Naive thymus-derived CD4-positive, alpha-beta T cell (primary cell): Measurements from ENCODE around the gene OR2F1. TPM values are rescaled to one million over a fixed set of nuclear protein-coding genes. Genes with fewer than 3 reads are reported as not detected.

Experiments used
- ATAC-seq: fragments of 150-1000 bp; cut with Tn5 transposase; 2 replicates; pipeline ENCODE4 v1.10.0; 2021; ENCODE audit warnings: mild to moderate bottlenecking, moderate library complexity
- CTCF ChIA-PET: fragments of 350-600 bp; sonication (Branson Sonifier 250); formaldehyde crosslinking; loops from one replicate; lab custom pipeline; 2021; ENCODE audit warnings: antibody characterized with exemption; lab: Charles Lee
- POLR2A ChIA-PET: fragments of 350-600 bp; sonication (Branson Sonifier 250); formaldehyde crosslinking; loops from one replicate; lab custom pipeline; 2021; ENCODE audit warnings: antibody characterized with exemption, inconsistent platforms; lab: Charles Lee
- DNase-seq, 9 donors: peaks; one replicate each; pipeline versions ENCODE4 v3.0.0 to v3.0.0-alpha.2; 2020 to 2022; ENCODE audit warnings: mixed read lengths in 1 of 9
- H3K27ac ChIP-seq: one replicate; pipeline ENCODE4 v1.7.0; 2013; ENCODE audit warnings: mild to moderate bottlenecking, low read depth, low read length, moderate library complexity
- H3K27me3 ChIP-seq, 2 donors: one replicate each; pipeline ENCODE4 v1.7.0; 2013; ENCODE audit warnings: low read length in 2 of 2, mild to moderate bottlenecking in 2 of 2, moderate library complexity in 2 of 2; ENCODE audit not compliant: control insufficient read depth in 2 of 2, insufficient read depth in 2 of 2
- H3K36me3 ChIP-seq, 3 experiments: 1 replicate in 2 of 3; 2 replicates in 1 of 3; pipeline ENCODE4 v1.7.0; 2013; ENCODE audit warnings: low read length in 3 of 3, mild to moderate bottlenecking in 3 of 3, moderate library complexity in 1 of 3; ENCODE audit not compliant: insufficient read depth in 3 of 3, control insufficient read depth in 2 of 3
- H3K4me1 ChIP-seq, 2 donors: one replicate each; pipeline ENCODE4 v1.7.0; 2013; ENCODE audit warnings: low read length in 2 of 2, mild to moderate bottlenecking in 2 of 2, moderate library complexity in 1 of 2; ENCODE audit not compliant: control insufficient read depth in 2 of 2, insufficient read depth in 2 of 2
- H3K4me3 ChIP-seq: 2 replicates; pipeline ENCODE4 v1.7.0; 2013; ENCODE audit warnings: mild to moderate bottlenecking, low read length
- H3K9me3 ChIP-seq, 3 experiments: 1 replicate in 2 of 3; 2 replicates in 1 of 3; pipeline ENCODE4 v1.7.0; 2013; ENCODE audit warnings: low read length in 3 of 3; ENCODE audit not compliant: control insufficient read depth in 2 of 3
- H3K27ac Mint-ChIP-seq, 9 donors: one replicate each; pipeline ENCODE4 v1.8.0; 2020 to 2022; ENCODE audit warnings: mixed read lengths in 9 of 9, mild to moderate bottlenecking in 8 of 9, moderate library complexity in 5 of 9, inconsistent platforms in 2 of 9
- H3K27me3 Mint-ChIP-seq, 5 donors: one replicate each; pipeline ENCODE4 v1.8.0; 2021 to 2022; ENCODE audit warnings: mixed read lengths in 5 of 5, mild to moderate bottlenecking in 1 of 5
- H3K36me3 Mint-ChIP-seq, 5 donors: one replicate each; pipeline ENCODE4 v1.8.0; 2020 to 2022; ENCODE audit warnings: mixed read lengths in 5 of 5, mild to moderate bottlenecking in 3 of 5, inconsistent platforms in 1 of 5
- H3K4me1 Mint-ChIP-seq, 7 donors: one replicate each; pipeline ENCODE4 v1.8.0; 2020 to 2022; ENCODE audit warnings: mixed read lengths in 7 of 7, mild to moderate bottlenecking in 3 of 7, inconsistent platforms in 1 of 7
- H3K4me3 Mint-ChIP-seq, 10 donors: one replicate each; pipeline ENCODE4 v1.8.0; 2020 to 2022; ENCODE audit warnings: mild to moderate bottlenecking in 10 of 10, mixed read lengths in 10 of 10, moderate library complexity in 6 of 10, inconsistent platforms in 2 of 10
- H3K9me3 Mint-ChIP-seq, 11 donors: one replicate each; pipeline ENCODE4 v1.8.0; 2020 to 2022; ENCODE audit warnings: mixed read lengths in 11 of 11, mild to moderate bottlenecking in 4 of 11, inconsistent platforms in 1 of 11, moderate library complexity in 1 of 11
- intact Hi-C, 2 donors: fragments of 100-400 bp; cut with micrococcal nuclease; formaldehyde crosslinking; loops; one replicate each; pipeline ENCODE4 v1.15.1; 2023
- polyA plus RNA-seq, 2 donors: library from polyadenylated mRNA; unstranded; fragments of 300-500 nt; fragmentation: Illumina TruSeq; gene quantifications; one replicate each; pipeline ENCODE4 v1.2.3, GENCODE V29; 2021
- total RNA-seq, 6 experiments: library from RNA in 5 of 6; stranded (reverse) in 5 of 6; gene quantifications; 1 replicate in 5 of 6; 2 replicates in 1 of 6; pipeline ENCODE4 v1.2.3 and lab custom pipeline; 2021 to 2026

The OR2F1 gene
- total and polyA plus RNA-seq, 7 experiments from 2014 or later = not detected

DNA sequence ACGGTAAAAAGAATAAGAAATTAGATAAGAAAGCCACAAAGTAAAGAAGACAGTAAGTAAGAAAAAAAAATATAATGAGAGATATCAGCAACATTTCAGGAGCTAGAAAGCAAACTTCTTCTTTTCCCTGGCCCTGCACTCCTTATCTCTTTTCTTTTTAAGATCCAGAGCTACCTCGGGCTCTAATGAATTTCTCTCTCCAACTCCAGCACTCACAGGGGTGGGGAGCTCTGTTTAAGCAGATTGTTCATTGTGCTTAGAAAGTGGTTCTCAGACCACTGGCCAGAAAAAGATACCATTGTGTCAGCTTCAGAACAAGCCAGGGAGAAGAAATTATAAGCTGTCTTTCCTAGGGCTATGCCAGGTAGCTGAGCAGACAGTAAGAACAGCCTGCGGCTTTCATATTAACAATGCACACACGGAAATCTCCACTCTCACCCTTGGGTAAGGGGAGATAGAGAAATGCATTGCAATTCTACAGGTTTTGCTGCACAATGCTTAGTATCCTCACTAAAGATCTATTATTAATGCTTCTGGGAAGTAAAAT is 19.3 kb downstream of the OR2F1 start:
- ATAC-seq (no peak), DNase-seq (no peak)
- H3K4me1 Mint-ChIP-seq = no peaks in the 10 kb centered on the region
- no peak overlapping the region for H3K4me3 ChIP-seq
- no peaks in the 10 kb centered on the region for H3K4me1 ChIP-seq
- no peaks in the 10 kb centered on the region for H3K9me3 ChIP-seq
- CTCF ChIA-PET = no interaction called here
- POLR2A ChIA-PET = no interaction called here
- peaks cover 6 to 27% (median 19%) of the 10 kb centered on the region in 5 donors for H3K27me3 Mint-ChIP-seq
- no peaks in the 10 kb centered on the region for H3K27me3 ChIP-seq
- H3K9me3 Mint-ChIP-seq = peaks cover 0 to 11% (median 2%) of the 10 kb centered on the region in 11 donors
- H3K27ac Mint-ChIP-seq = no peak overlapping the region
- H3K27ac ChIP-seq = no peak overlapping the region
- no peaks in the 10 kb centered on the region for H3K36me3 ChIP-seq
- intact Hi-C loops = no loop called here
- H3K4me3 Mint-ChIP-seq = no peak overlapping the region
- peaks cover 0 to 4% (median 0%) of the 10 kb centered on the region in 5 donors for H3K36me3 Mint-ChIP-seq

DNA sequence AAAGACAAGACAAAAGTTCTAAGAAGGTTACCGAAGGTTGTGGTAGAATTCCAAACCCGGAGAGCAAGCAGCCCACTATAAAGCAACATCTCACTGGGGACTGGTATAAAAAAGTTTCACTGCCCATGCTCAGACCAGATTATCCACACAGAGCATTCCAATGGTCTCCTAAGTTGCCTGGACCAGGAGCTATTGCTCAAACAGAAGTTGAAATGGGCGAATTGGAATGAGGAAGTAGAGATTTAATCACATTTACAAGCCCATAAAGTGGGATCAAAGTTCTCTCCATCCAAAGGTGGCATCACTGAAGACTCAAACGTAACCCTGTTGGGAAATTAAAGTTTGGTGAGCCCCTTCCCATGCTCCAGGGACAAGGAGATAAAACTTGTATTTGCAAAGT is 19.8 kb downstream of the OR2F1 start:
- Mint-ChIP-seq H3K4me3 (no peak overlapping the region), H3K27ac (no peak overlapping the region), H3K4me1 (no peaks in the 10 kb centered on the region), H3K36me3 (peaks cover 0 to 4% (median 0%) of the 10 kb centered on the region in 5 donors), H3K9me3 (peaks cover 0 to 11% (median 2%) of the 10 kb centered on the region in 11 donors), H3K27me3 (peaks cover 6 to 27% (median 18%) of the 10 kb centered on the region in 5 donors)
- ATAC-seq (no peak), DNase-seq (no peak)
- Histone ChIP-seq H3K4me3 (no peak overlapping the region), H3K27ac (no peak overlapping the region), H3K9me3 (no peaks in the 10 kb centered on the region), H3K27me3 (no peaks in the 10 kb centered on the region), H3K4me1 (no peaks in the 10 kb centered on the region), H3K36me3 (no peaks in the 10 kb centered on the region)
- ChIA-PET CTCF (no interaction called here), POLR2A (no interaction called here)
- intact Hi-C loops = no loop called here

DNA sequence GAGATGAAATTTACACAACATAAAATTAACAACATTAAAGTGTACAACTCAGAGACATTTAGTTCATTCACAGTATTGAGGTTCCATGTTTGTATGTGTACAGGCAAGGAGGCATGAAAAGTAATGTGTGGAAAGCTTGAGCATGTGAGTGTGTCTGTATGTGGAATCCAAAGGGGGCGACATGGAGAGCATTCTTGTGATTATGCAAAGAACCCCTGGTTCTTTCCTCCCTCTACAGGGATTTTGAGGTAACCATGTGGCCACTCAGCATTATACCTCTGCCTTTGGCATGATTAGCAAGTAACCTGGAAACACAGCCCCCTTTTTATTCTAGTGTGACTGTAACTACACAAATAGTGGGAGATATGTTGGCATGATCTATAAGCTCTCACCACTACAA is 21.0 kb downstream of the OR2F1 start:
- intact Hi-C loops = no loop called here
- Histone ChIP-seq H3K27me3 (no peaks in the 10 kb centered on the region), H3K4me3 (no peak overlapping the region), H3K9me3 (no peaks in the 10 kb centered on the region), H3K4me1 (no peaks in the 10 kb centered on the region), H3K27ac (no peak overlapping the region), H3K36me3 (no peaks in the 10 kb centered on the region)
- H3K27ac Mint-ChIP-seq = no peak overlapping the region
- DNase-seq = no peak
- peaks cover 0 to 11% (median 2%) of the 10 kb centered on the region in 11 donors for H3K9me3 Mint-ChIP-seq
- CTCF ChIA-PET = interaction anchor here (0.7 kb wide), 1 partner anchor 506 kb away, joined by 3 read pairs; no protein-coding TSS in a partner anchor
- no peak for ATAC-seq
- H3K4me3 Mint-ChIP-seq = no peak overlapping the region
- POLR2A ChIA-PET = no interaction called here
- H3K36me3 Mint-ChIP-seq = peaks cover 0 to 4% (median 0%) of the 10 kb centered on the region in 5 donors
- no peaks in the 10 kb centered on the region for H3K4me1 Mint-ChIP-seq
- peaks cover 5 to 27% (median 14%) of the 10 kb centered on the region in 5 donors for H3K27me3 Mint-ChIP-seq

DNA sequence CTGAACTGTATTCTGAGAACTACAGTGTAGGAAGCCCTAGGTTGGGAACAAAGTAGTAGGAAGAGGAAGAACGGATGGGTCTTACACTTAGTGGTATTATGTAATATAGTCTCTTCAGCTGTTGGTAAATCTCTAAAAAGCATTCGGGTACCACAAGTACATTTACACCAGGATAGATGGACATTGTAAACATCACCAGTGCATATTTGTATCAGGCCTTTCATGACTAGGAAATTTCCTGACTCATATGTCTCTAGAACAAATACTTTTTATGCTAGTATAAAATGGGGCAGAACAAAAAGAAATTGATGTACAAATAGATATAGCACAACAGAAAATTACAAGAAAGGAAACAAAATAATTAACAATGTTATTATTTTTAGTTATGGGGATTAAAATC is 23.9 kb downstream of the OR2F1 start:
- Histone ChIP-seq H3K27me3 (no peaks in the 10 kb centered on the region), H3K27ac (no peak overlapping the region), H3K4me1 (no peaks in the 10 kb centered on the region), H3K4me3 (no peak overlapping the region), H3K9me3 (no peaks in the 10 kb centered on the region), H3K36me3 (no peaks in the 10 kb centered on the region)
- ChIA-PET CTCF (no interaction called here), POLR2A (no interaction called here)
- Mint-ChIP-seq H3K27me3 (peaks cover 0 to 18% (median 7%) of the 10 kb centered on the region in 5 donors), H3K4me1 (no peaks in the 10 kb centered on the region), H3K9me3 (peaks cover 0 to 8% (median 0%) of the 10 kb centered on the region in 11 donors), H3K27ac (no peak overlapping the region), H3K36me3 (no peaks in the 10 kb centered on the region), H3K4me3 (no peak overlapping the region)
- intact Hi-C loops = no loop called here
- ATAC-seq (no peak), DNase-seq (no peak)

DNA sequence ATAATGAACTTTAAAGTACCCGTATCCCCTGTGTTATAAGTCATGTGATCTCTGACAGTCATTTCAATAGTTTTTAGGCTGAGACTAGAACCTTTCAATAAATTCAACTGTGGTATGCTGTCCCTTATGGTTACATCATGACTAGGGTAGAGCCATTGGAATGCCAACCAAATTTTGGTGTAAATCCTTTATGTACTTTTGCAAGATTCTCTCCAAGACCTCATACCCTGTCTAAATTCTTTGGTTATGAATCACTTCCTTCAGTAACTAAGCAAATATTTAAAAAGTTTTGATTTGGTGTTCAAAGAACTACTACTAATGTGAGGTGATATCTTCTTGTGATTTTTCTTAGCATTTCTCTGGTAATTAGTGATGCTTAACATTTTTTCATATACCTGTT is 24.7 kb downstream of the OR2F1 start:
- Histone ChIP-seq H3K27me3 (no peaks in the 10 kb centered on the region), H3K36me3 (no peaks in the 10 kb centered on the region), H3K4me3 (no peak overlapping the region), H3K4me1 (no peaks in the 10 kb centered on the region), H3K9me3 (no peaks in the 10 kb centered on the region), H3K27ac (no peak overlapping the region)
- Mint-ChIP-seq H3K4me3 (no peak overlapping the region), H3K36me3 (no peaks in the 10 kb centered on the region), H3K27ac (no peak overlapping the region), H3K27me3 (peaks cover 0 to 17% (median 7%) of the 10 kb centered on the region in 5 donors), H3K9me3 (peaks cover 0 to 9% (median 0%) of the 10 kb centered on the region in 11 donors), H3K4me1 (no peaks in the 10 kb centered on the region)
- DNase-seq (no peak), ATAC-seq (no peak)
- intact Hi-C loops = no loop called here
- ChIA-PET CTCF (interaction anchor here (0.6 kb wide), 1 partner anchor 83 kb away, joined by 3 read pairs; no protein-coding TSS in a partner anchor), POLR2A (no interaction called here)

DNA sequence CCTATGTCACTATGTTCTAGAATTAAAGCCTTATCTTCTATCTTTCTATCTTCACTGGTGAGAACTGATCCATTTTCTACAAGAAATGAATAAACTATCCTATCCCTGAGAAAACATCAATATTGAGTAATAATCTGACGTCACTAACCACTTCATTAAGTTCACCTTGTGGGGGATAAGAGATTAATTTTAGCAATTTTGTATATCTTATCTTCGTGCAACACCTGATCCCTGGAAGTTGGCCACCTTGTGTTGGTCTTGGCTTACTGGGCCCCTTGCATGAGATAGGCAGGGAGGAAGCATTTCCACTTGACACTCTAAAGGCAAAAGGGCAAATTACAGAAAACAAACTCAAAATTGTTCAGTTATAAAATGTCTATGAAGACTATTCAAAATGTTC is 25.4 kb downstream of the OR2F1 start:
- Mint-ChIP-seq H3K4me3 (no peak overlapping the region), H3K4me1 (no peaks in the 10 kb centered on the region), H3K36me3 (no peaks in the 10 kb centered on the region), H3K27ac (no peak overlapping the region), H3K27me3 (peaks cover 0 to 12% (median 7%) of the 10 kb centered on the region in 5 donors), H3K9me3 (peaks cover 0 to 9% (median 0%) of the 10 kb centered on the region in 11 donors)
- POLR2A ChIA-PET = no interaction called here
- no peak for ATAC-seq
- Histone ChIP-seq H3K4me3 (no peak overlapping the region), H3K4me1 (no peaks in the 10 kb centered on the region), H3K9me3 (no peaks in the 10 kb centered on the region), H3K36me3 (no peaks in the 10 kb centered on the region), H3K27me3 (no peaks in the 10 kb centered on the region), H3K27ac (no peak overlapping the region)
- CTCF ChIA-PET = no interaction called here
- DNase-seq = no peak
- intact Hi-C loops = no loop called here
